ENCODE results near the gene FOXP3.

Gene FOXP3

DNA sequence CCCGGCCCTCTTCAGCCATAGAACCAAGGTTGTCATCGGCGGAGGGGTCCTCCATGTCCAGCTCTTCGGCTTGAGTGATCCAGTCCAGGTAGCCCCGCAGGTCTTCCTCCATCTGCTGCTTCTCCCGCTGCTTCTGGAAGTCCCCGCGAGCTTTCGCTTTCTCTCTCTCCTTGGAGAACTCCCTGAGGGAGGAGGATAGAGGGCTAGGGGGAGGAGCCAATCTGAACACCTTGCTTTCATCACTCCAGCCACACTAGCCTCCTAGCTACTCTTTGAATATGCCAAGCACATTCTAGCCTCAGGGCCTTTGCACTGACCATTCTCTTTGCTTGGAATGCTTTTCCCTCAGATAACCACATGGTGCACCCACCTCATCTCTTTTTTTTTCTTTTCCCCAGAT is 37.6 kb downstream of the FOXP3 start:
- in situ Hi-C loops (cut with MboI; ENCODE audit: low sequenced_read_pairs): no loop called here

DNA sequence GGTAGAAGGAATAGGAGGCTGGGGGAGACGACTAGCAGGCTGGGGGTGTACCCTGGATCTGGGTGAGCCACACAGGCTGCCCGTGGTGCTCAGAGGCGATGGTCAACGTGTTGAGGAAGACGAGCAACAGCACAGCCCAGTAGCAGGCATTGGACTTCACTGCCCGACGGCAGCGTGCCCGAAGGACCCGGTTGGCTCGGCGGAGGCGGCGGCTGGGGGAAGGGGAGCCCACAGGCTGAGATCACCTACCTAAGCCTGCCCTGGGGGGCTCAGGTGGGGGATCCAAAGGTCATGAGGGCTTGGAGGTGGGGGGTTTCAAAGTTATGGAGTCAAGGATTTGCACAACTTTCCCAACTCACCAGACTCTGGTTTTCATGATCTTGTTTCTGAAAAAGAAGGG is 38.7 kb downstream of the FOXP3 start:
- in situ Hi-C loops (cut with MboI; ENCODE audit: low sequenced_read_pairs): no loop called here

DNA sequence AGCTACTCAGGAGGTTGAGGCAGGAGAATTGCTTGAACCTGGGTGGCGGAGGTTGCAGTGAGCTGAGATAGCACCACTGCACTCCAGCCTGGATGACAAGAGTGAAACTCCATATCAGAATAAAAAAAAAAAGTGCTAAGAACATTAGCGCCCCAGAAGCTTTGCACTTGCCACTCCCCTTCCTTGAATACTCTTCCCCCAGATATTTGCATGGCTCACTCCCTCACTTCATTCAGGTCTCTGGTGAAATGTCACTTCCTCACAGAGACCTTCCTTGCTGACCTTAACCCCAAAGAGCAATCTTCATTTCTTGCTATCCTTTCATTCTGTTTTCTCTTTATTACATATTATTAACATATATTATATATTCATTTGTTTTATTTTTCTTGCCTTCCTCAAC is 42.6 kb downstream of the FOXP3 start:
- in situ Hi-C loops (cut with MboI; ENCODE audit: low sequenced_read_pairs): no loop called here

DNA sequence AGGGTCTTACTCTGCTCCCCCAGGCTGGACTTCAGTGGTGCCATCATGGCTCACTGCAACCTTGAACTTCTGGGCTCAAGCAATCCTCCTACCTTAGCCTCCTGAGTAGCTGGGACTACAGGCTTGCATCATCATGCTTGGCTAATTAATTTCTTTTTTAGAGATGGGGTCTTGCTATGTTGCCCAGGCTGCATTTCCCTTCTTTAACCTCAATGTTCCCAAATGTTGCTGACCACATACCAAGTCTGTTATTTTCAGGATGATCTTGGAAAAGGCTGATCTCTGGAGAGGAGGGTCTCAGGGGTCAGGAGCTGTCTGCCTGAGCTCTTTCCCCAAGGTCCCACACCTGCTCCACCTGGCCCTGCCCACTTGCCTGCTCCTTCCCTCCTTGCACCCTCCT is 44.4 kb downstream of the FOXP3 start:
- in situ Hi-C loops (cut with MboI; ENCODE audit: low sequenced_read_pairs): no loop called here

DNA sequence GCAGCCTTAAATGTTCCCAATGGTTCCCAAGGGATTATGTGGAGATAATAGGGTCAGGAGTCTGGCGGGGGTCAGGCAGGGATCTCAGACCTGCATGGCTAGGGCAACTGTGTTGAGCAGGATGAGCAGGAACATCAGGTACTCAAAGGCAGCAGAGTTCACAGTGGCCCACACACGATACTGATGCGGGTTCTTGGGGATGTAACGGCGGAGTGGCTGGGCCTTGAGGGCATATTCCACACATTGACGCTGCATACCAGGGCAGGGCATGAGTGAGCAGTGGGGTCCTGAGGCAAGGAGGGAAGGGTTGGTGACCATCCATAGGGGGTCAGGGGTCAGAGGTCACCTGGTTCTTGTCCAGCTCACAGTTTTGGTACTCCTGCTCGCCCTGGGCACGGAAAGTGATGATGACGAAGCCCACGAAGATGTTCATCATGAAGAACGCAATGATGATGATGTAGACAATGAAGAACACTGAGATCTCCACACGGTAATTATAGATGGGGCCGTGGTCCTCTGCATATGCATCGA is 49.4 kb downstream of the FOXP3 start:
- in situ Hi-C loops (cut with MboI; ENCODE audit: low sequenced_read_pairs): no loop called here

DNA sequence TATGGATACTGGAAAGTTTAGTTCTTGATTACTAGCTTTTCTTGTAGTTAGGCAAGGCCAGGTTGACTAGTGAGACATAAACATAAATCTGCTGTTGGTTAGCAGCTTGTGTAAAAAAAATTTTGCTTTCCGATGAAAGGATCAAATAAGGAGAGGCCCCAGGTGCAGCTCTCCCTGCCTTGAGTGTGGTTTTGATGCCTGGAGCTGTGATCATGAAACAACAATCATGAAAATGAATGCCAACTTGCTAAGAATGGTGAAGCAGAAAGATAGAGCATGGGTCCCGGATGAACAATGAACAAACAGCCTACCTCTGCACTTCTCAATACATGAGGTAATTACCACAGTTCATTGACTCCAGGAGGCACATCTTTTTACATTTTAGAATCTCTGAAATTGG is 50.1 kb downstream of the FOXP3 start:
- in situ Hi-C loops (cut with MboI; ENCODE audit: low sequenced_read_pairs): no loop called here

DNA sequence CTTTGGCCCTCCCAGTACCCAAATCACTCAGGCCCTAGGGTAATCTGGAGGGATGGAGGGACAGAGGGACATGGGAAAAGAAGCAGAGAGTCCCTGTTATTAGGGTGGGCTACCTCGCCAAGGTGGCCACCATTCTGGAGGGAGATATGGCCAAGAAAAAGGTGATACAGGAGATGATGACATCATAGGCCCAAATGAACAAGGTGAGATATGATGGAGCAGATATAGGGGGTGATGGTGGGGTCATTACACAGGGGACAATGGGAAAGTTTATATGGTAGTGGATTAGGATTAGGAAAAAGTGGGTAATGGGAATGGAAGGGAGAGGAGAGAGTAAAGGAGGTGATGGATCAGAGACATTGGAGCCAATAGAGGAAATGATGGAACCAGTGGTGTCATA is 51.6 kb downstream of the FOXP3 start:
- in situ Hi-C loops (cut with MboI; ENCODE audit: low sequenced_read_pairs): no loop called here

DNA sequence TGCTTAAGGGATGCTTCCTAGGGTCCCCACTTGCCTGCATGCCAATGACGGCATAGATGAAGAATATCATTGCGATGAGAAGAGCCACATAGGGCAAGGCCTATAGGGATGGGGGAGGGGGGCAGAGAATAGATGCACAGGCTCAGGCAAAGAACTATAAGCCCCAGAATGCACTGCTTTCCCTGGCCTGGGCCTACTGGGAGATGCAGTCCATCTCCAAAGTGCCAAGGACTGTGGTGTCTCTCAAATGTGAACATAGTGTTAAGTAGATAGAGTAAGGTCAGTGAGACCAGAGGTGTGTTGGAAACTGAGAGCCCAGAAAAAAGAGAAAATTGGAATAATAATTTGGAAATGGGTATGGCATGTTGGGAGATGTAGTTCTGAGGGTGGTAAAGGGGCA is 52.3 kb downstream of the FOXP3 start:
- in situ Hi-C loops (cut with MboI; ENCODE audit: low sequenced_read_pairs): no loop called here

DNA sequence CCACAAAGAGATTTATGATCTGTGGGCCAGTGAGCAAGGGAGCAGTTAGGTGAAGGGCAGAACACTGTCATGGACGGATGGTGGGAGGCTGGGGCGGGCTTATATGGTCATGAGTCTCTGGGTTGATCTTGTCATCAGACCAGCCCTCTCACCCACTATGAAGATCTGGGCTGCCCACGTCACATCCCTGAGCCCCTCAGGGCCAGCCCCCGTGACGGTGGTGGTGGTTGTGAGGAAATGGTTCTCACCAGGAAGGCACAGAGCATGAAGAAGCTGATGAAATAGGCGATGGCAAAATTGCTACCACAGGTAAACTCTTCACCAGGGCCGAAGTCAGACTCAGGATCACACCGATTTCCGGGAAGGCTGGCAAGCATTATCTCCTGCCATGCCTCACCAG is 53.4 kb downstream of the FOXP3 start:
- in situ Hi-C loops (cut with MboI; ENCODE audit: low sequenced_read_pairs): no loop called here

DNA sequence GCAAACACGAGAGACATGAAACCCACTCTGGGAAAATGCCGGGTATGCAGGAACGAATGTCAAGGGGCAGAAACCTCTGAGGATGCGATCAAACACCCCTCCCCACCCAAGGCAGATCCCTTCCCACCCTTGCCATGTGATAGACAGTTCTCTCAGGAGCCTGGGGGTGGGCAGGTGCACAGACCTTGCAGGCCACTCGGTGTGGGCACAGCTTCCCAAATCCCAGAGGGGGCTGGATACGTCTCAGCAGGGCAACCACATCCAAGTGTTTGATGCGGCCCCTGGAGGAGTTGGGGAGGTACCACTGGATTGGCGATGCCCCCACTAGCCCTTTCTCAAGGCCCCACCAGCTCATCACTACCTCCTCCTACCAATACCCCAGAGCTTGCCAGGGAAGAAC is 54.1 kb downstream of the FOXP3 start:
- in situ Hi-C loops (cut with MboI; ENCODE audit: low sequenced_read_pairs): no loop called here

DNA sequence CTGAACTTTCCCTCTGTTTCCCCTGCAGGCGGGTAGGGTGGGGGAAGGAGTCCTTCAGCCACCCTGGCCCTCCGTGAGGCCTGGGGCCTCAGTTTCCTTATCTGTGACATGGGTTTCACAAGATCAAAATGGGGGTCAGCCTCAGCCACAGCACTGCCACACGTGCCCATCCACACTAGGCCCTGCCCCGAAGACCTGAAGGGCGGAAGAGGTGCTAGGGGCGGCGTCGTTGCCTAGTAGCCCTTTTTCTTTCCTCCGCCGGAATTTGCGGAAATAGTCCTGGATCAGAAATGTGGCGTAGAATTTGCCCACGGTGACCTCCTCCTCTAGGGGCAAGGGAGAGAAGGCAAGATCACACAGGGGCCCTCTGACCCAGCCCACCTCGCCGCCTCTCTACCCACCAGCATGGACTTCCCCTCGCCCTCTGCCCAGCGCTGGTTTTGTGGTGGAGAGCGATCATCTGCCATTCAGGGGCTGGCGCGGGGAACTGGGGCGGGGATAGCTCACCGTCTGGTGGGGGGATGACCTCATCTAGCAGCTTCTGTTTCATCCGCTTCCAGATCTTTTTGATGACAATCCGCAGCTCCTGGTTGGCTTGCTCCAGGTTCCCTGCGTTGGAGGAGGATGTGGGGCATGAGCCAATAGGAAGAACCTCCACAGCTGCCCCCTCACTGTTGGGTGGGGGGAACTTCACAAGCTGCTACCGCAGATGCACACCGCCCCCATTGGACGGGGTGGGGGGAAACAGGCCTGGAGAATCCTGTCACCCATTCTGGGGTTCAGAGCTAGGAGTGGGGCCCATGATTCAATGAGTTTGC is 54.9 kb downstream of the FOXP3 start:
- in situ Hi-C loops (cut with MboI; ENCODE audit: low sequenced_read_pairs): no loop called here

DNA sequence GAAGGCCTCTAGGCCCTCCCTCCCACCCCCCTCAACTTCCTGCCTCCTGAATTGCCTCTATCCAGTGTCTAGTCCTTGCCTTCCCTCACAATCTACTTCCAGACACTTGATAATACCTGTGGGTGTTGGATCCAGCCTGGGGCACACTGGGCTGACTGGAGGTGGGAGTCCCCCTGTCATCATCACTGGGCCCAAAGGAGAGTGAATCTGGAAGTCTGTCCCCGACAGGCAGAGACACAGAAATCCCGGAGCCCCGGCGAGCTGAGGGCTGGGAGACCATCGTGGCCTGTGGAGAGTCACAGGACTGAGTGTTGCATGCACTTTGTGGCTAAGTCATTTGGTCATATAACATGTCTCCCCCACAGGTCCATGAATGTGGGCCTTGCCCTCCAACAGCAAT is 56.1 kb downstream of the FOXP3 start:
- in situ Hi-C loops (cut with MboI; ENCODE audit: low sequenced_read_pairs): no loop called here

DNA sequence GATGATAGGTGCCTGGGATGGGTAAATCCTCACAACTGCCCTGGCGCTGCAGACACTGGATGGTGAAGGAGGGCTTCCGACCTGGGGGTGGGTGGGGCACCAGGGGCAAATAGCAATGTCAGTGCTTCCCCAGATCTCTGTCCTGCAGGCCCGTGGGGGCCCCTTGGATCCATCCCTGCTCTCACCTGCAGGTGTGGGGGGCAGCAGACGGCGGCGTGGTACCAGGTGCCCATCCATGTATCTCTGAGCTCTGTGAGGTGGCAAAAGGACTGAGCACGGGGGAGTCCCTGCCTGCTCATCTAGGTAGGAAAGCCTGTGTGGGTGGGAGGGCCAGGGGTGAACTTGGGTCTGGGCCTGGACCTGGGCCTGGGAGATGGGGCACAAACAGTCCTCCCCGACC is 58.0 kb downstream of the FOXP3 start:
- in situ Hi-C loops (cut with MboI; ENCODE audit: low sequenced_read_pairs): no loop called here

DNA sequence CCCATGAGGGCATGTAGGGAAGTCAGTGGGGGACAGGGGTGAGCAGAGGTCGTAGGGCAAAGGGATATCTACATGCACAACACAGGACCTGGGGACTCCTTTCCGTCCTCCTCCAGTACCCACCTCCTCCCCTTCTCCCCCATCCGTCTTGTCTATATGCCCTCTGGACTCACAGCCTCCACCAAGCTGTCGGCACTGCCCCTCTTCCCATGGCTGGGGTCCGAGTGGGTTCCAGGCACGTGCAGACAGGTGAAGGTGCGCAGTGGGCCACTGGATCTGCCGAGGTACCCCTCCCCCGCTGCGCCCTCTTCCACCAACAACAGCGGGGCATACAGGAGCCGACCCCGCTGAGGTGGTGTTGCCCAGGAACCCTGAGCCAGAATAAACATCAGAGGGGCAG is 59.1 kb downstream of the FOXP3 start:
- in situ Hi-C loops (cut with MboI; ENCODE audit: low sequenced_read_pairs): no loop called here

DNA sequence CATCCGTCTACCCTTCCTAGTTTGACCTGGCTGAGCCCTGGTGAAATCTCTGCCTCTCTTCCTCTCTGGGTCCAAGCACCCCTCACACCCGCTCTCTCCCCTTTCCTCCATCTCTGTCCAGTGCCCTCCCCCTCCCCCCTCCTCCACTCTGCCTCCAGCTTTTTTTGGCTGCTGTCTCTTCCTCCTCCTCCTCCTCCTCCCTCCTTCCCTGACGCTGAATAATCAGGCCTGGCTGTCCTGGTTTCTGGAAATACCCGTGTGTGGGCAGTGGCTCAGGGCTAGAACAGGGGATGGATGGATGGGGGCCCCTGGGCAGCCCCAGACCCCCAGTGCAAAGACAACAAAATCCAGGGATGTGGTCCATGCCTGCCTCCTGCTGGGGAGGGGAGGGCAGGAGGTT is 59.8 kb downstream of the FOXP3 start:
- in situ Hi-C loops (cut with MboI; ENCODE audit: low sequenced_read_pairs): no loop called here

DNA sequence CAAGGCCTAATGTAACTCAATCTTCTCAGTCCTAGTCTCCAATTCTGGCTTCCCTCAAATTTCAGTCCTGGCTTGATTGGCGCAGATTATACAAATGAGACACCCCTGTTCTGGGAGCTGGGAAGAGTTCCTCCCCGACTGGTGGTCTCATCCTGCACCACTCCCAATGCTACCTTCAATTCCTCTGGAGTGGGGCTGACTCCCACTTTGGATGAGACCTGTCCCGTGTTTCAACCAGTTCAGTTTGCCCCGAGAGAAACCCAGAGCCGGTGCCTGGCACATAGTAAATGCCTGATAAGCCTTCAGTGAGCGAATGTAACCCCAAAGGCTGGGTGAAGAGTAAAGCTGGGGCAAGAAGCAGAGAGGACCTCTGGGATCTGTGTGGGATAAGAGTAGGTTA is 60.5 kb downstream of the FOXP3 start:
- in situ Hi-C loops (cut with MboI; ENCODE audit: low sequenced_read_pairs): no loop called here

DNA sequence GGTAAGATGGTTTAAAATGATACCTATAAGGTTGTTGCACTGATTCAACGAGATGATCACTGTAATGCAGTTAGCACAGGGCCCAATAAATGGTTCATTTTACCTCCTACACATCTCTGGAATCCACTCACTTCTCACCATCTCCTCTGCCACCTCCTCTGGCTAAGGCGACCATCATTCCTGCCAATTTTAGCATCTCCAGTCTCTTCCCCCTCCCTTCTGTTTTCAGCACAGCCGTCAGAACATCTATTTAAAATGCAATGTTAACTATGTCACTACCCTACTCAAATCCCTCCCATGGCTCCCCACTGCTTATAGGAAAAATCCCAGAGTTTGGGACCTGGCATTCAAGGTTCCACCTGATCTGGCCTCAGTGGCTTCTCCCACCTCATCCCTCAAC is 61.0 kb downstream of the FOXP3 start:
- in situ Hi-C loops (cut with MboI; ENCODE audit: low sequenced_read_pairs): no loop called here

DNA sequence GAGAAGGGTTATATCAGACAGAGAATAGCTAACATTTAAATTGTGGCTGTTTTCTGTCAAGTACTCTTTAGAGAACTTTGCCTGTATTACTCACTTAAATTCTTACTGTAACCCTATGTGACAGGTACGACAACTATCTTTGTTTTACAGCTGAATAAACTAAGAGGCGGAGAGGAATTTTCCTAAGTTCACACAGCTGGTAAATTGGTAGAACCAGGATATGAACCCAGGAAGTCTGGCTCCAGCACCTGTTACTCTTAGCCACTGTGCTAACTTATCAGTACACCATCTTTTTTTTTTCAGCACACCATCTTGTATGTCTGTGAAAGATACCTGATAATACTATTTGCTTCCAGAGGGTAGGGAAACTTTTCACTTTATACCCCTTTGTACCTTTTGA is 62.5 kb downstream of the FOXP3 start:
- in situ Hi-C loops (cut with MboI; ENCODE audit: low sequenced_read_pairs): no loop called here
